ENCODE measurements around the gene PDZRN3.
"Not testable (repeated sequence)": the region's sequence is repeated elsewhere in the genome, so short reads cannot be mapped to it uniquely, and the experiment has no call there.

PDZRN3 gene

GRCh38 chr3:73484656-73485248 is 140.0 kb downstream of the PDZRN3 start:
- DNase-seq: no peak

- no peak for DNase-seq
Observed at GRCh38 chr3:73481888-73482287, 142.9 kb downstream of the PDZRN3 start.

- no peak for DNase-seq
Observed at GRCh38 chr3:73480187-73480672, 144.5 kb downstream of the PDZRN3 start.

GRCh38 chr3:73479325-73479724 is 145.4 kb downstream of the PDZRN3 start:
- DNase-seq: no peak

GRCh38 chr3:73478858-73479257 is 145.9 kb downstream of the PDZRN3 start:
- no peak for DNase-seq

- DNase-seq: no peak
Observed at GRCh38 chr3:73475717-73476116, 149.0 kb downstream of the PDZRN3 start.

GRCh38 chr3:73475175-73475574 is 149.6 kb downstream of the PDZRN3 start:
- DNase-seq: no peak

GRCh38 chr3:73474619-73475018 is 150.1 kb downstream of the PDZRN3 start:
- no peak for DNase-seq

GRCh38 chr3:73473898-73474416 is 150.8 kb downstream of the PDZRN3 start:
- no peak for DNase-seq

GRCh38 chr3:73473181-73473897 is 151.4 kb downstream of the PDZRN3 start:
- no peak for DNase-seq

- no peak for DNase-seq
Observed at GRCh38 chr3:73471986-73472787, 152.6 kb downstream of the PDZRN3 start.

GRCh38 chr3:73470860-73471259 is 153.9 kb downstream of the PDZRN3 start:
- no peak for DNase-seq

GRCh38 chr3:73469331-73469730 is 155.4 kb downstream of the PDZRN3 start:
- no peak for DNase-seq

- no peak for DNase-seq
Observed at GRCh38 chr3:73467211-73467610, 157.5 kb downstream of the PDZRN3 start.

- DNase-seq: no peak
Observed at GRCh38 chr3:73465926-73466325, 158.8 kb downstream of the PDZRN3 start.

- not testable (repeated sequence) for DNase-seq
Observed at GRCh38 chr3:73464126-73464525, 160.6 kb downstream of the PDZRN3 start.

GRCh38 chr3:73461547-73461946 is 163.2 kb downstream of the PDZRN3 start:
- DNase-seq: no peak

- no peak for DNase-seq
Observed at GRCh38 chr3:73459711-73460110, 165.0 kb downstream of the PDZRN3 start.

GRCh38 chr3:73453666-73454065 is 171.1 kb downstream of the PDZRN3 start:
- DNase-seq: no peak

- no peak for DNase-seq
Observed at GRCh38 chr3:73452729-73453128, 172.0 kb downstream of the PDZRN3 start.

- DNase-seq: no peak
Observed at GRCh38 chr3:73451301-73451944, 173.3 kb downstream of the PDZRN3 start.

- DNase-seq: no peak
Observed at GRCh38 chr3:73449774-73450173, 175.0 kb downstream of the PDZRN3 start.

GRCh38 chr3:73448761-73449301 is 175.9 kb downstream of the PDZRN3 start:
- DNase-seq: no peak

Measured in cortex of kidney (tissue), 1 donor.